PFSK-1 (cell line): Measurements from ENCODE around the gene L3MBTL4.

Experiments used
- POLR2AphosphoS5 ChIP-seq: IDR thresholded peaks from 2 replicates; pipeline ENCODE4 v1.6.1; 2012; ENCODE audit warnings: low read depth, mild to moderate bottlenecking, control low read depth, low read length, moderate library complexity
- REST ChIP-seq, 2 experiments: IDR thresholded peaks; 2 replicates each; pipeline versions ENCODE4 v1.6.1 to v1.8.0; 2011 to 2012; ENCODE audit warnings: low read depth in 2 of 2, low read length in 2 of 2, control low read depth in 1 of 2, inconsistent platforms in 1 of 2, mild to moderate bottlenecking in 1 of 2, moderate library complexity in 1 of 2; ENCODE audit not compliant: insufficient read depth in 1 of 2
- SIN3A ChIP-seq: IDR thresholded peaks from 2 replicates; pipeline ENCODE4 v1.6.1; 2012; ENCODE audit warnings: mild to moderate bottlenecking, low read length, moderate library complexity, borderline replicate concordance; ENCODE audit not compliant: insufficient read depth
- TAF1 ChIP-seq: IDR thresholded peaks from 2 replicates; pipeline ENCODE4 v1.6.1; 2012; ENCODE audit warnings: low read length, control low read depth, borderline replicate concordance; ENCODE audit not compliant: insufficient read depth

GRCh38 chr18:6044773-6045172, 369.9 kb downstream of the L3MBTL4 start:
- TF ChIP-seq POLR2AphosphoS5: no peak
- no peak for TF ChIP-seq TAF1
- TF ChIP-seq SIN3A: no peak
- no peak for TF ChIP-seq REST (IDR thresholded peaks at IDR 0.05; ENCODE audit: insufficient read depth in 1 of 2, low read depth in 2 of 2, low read length in 2 of 2)
